Measurements from ENCODE around the gene CNFN. TPM values are rescaled to one million over a fixed set of nuclear protein-coding genes. Genes with fewer than 3 reads are reported as not detected.

The CNFN gene
- total and polyA plus RNA-seq, 2 experiments from 2014 or later, result 6.7 to 54.5 TPM

- Histone ChIP-seq H3K36me3 (ENCODE audit: insufficient read depth) (no peaks in the 10 kb centered on the region; the same call in 1 of the 2 replicates), H3K4me2 (no peak overlapping the region), H3K27me3 (ENCODE audit: insufficient read depth) (no peaks in the 10 kb centered on the region), H3K9me2 (ENCODE audit: insufficient read depth) (no peaks in the 10 kb centered on the region), H3K4me1 (ENCODE audit: insufficient read depth) (no peaks in the 10 kb centered on the region), H4K20me1 (replicated peaks; ENCODE audit: insufficient read depth) (peaks cover 7% of the 10 kb centered on the region), H3K79me2 (replicated peaks; ENCODE audit: insufficient read depth) (no peaks in the 10 kb centered on the region), H2AFZ (no peak overlapping the region), H3K27ac (ENCODE audit: low read depth) (no peak overlapping the region), H3K4me3 (no peak overlapping the region), H3F3A (replicated peaks; ENCODE audit: low read depth) (no peaks in the 10 kb centered on the region)
- peaks cover 6% of the 10 kb centered on the region for H3K27me3 Mint-ChIP-seq (ENCODE audit: insufficient read depth, low read depth, poor library complexity)
- H3K4me1 Mint-ChIP-seq, result no peaks in the 10 kb centered on the region; the same call in 2 of the 3 replicates
- no peak overlapping the region for H3K4me3 Mint-ChIP-seq
- no peak for TF ChIP-seq POLR2AphosphoS5 (IDR thresholded peaks at IDR 0.05; ENCODE audit: low read depth)
- TF ChIP-seq EZH2 (IDR thresholded peaks at IDR 0.05; ENCODE audit: low read depth, unreplicated experiment), result no peak
- TF ChIP-seq STAT1 (IDR thresholded peaks at IDR 0.05; ENCODE audit: unreplicated experiment), result no peak
- TF ChIP-seq CTCF (conservative IDR thresholded peaks at IDR 0.05; ENCODE audit: low read depth in 2 of 2), result no peak
- no peaks in the 10 kb centered on the region for H3K9me3 Mint-ChIP-seq
- DNase-seq (ENCODE audit: low spot score) (no peak), ATAC-seq (no peak)
- peaks cover 14% of the 10 kb centered on the region; the same call in 1 of the 3 replicates for H3K36me3 Mint-ChIP-seq (ENCODE audit: low read depth)
- no peak overlapping the region for H3K27ac Mint-ChIP-seq
These were observed 44.8 kb downstream of the CNFN start for GRCh38 chr19:42345191-42345812.

- Mint-ChIP-seq H3K27ac (no peak overlapping the region), H3K36me3 (ENCODE audit: low read depth) (peaks cover 11% of the 10 kb centered on the region; the same call in 1 of the 3 replicates), H3K27me3 (ENCODE audit: insufficient read depth, low read depth, poor library complexity) (peaks cover 6% of the 10 kb centered on the region), H3K4me3 (no peak overlapping the region), H3K9me3 (no peaks in the 10 kb centered on the region), H3K4me1 (no peaks in the 10 kb centered on the region; the same call in 2 of the 3 replicates)
- H3K27me3 ChIP-seq (ENCODE audit: insufficient read depth), result no peaks in the 10 kb centered on the region
- no peak overlapping the region for H3K4me3 ChIP-seq
- no peaks in the 10 kb centered on the region for H3K79me2 ChIP-seq (replicated peaks; ENCODE audit: insufficient read depth)
- no peaks in the 10 kb centered on the region for H3K4me1 ChIP-seq (ENCODE audit: insufficient read depth)
- no peaks in the 10 kb centered on the region; the same call in 1 of the 2 replicates for H3K36me3 ChIP-seq (ENCODE audit: insufficient read depth)
- H2AFZ ChIP-seq, result no peak overlapping the region
- H4K20me1 ChIP-seq (replicated peaks; ENCODE audit: insufficient read depth), result peaks cover 7% of the 10 kb centered on the region
- H3K4me2 ChIP-seq, result no peak overlapping the region
- no peak overlapping the region for H3K27ac ChIP-seq (ENCODE audit: low read depth)
- H3K9me2 ChIP-seq (ENCODE audit: insufficient read depth), result no peaks in the 10 kb centered on the region
- DNase-seq (ENCODE audit: low spot score), result no peak
- no peak for ATAC-seq
- no peaks in the 10 kb centered on the region for H3F3A ChIP-seq (replicated peaks; ENCODE audit: low read depth)
- no peak for TF ChIP-seq ZNF331 (CRISPR knock-in tag; IDR thresholded peaks at IDR 0.05; ENCODE audit: low read depth)
- no peak for TF ChIP-seq POLR2AphosphoS5 (IDR thresholded peaks at IDR 0.05; ENCODE audit: low read depth)
- no peak for TF ChIP-seq ETS1 (IDR thresholded peaks at IDR 0.05)
- TF ChIP-seq CREB1 (CRISPR knock-in tag; IDR thresholded peaks at IDR 0.05; ENCODE audit: low read depth), result no peak
- no peak for TF ChIP-seq JUNB (IDR thresholded peaks at IDR 0.05; ENCODE audit: unreplicated experiment)
- no peak for TF ChIP-seq NANOG (IDR thresholded peaks at IDR 0.05; ENCODE audit: borderline replicate concordance)
- no peak for TF ChIP-seq STAT1 (IDR thresholded peaks at IDR 0.05; ENCODE audit: unreplicated experiment)
- TF ChIP-seq ZNF114 (CRISPR knock-in tag; IDR thresholded peaks at IDR 0.05), result no peak
- TF ChIP-seq CTCF (conservative IDR thresholded peaks at IDR 0.05; ENCODE audit: low read depth in 2 of 2), result no peak
These were observed 45.7 kb downstream of the CNFN start for GRCh38 chr19:42344336-42344893.
